RWPE1 (cell line): ENCODE data around the gene SERPINA3.

ENCODE experiments used
- CTCF ChIA-PET: fragments of 350-600 bp; sonication (Branson Sonifier 250); formaldehyde crosslinking; extraction: SDS; loops from one replicate; lab custom pipeline; 2021; lab: Yijun Ruan, JAX
- POLR2A ChIA-PET: fragments of 400-600 bp; formaldehyde crosslinking; extraction: SDS; loops from one replicate; lab custom pipeline; 2020; ENCODE audit warnings: antibody characterized with exemption; ENCODE audit not compliant: low non-redundant PET; lab: Yijun Ruan, JAX
- DNase-seq: peaks from one replicate; pipeline ENCODE4 v3.0.0; 2012; ENCODE audit warnings: low spot score
- H3K27ac ChIP-seq: fragments of 450-650 bp; 2 replicates; pipeline ENCODE4 v1.5.1; 2017
- TF ChIP-seq, protein P1 (sequence below): fragments of 450-650 bp; conservative IDR thresholded peaks from 2 replicates; pipeline ENCODE4 v1.5.1; 2017; ENCODE audit warnings: low read depth, mild to moderate bottlenecking

Gene SERPINA3

DNA sequence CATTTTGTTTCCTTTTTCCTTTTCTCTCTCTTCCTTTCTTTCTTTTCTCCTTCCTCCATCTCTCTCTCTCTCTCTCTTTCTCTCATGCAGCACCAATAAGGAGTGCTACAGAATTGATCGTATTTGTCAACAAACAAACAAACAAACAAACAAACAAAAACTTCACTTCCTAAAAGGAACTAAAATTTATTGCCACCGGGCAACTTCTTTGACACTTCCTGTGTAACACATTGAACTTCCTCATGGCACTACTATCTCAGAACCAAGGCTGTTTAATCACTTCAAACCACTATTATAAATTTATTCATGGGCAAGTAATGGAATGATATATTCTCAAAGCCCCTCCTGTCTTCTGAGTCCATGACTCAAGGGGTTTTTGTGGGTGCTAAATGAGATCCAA, 51.3 kb downstream of the SERPINA3 start:
- TF ChIP-seq, protein P1, sequence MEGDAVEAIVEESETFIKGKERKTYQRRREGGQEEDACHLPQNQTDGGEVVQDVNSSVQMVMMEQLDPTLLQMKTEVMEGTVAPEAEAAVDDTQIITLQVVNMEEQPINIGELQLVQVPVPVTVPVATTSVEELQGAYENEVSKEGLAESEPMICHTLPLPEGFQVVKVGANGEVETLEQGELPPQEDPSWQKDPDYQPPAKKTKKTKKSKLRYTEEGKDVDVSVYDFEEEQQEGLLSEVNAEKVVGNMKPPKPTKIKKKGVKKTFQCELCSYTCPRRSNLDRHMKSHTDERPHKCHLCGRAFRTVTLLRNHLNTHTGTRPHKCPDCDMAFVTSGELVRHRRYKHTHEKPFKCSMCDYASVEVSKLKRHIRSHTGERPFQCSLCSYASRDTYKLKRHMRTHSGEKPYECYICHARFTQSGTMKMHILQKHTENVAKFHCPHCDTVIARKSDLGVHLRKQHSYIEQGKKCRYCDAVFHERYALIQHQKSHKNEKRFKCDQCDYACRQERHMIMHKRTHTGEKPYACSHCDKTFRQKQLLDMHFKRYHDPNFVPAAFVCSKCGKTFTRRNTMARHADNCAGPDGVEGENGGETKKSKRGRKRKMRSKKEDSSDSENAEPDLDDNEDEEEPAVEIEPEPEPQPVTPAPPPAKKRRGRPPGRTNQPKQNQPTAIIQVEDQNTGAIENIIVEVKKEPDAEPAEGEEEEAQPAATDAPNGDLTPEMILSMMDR = no peak
- ChIA-PET CTCF (no interaction called here), POLR2A (no interaction called here)
- no peak for DNase-seq
- H3K27ac ChIP-seq = no peak overlapping the region

DNA sequence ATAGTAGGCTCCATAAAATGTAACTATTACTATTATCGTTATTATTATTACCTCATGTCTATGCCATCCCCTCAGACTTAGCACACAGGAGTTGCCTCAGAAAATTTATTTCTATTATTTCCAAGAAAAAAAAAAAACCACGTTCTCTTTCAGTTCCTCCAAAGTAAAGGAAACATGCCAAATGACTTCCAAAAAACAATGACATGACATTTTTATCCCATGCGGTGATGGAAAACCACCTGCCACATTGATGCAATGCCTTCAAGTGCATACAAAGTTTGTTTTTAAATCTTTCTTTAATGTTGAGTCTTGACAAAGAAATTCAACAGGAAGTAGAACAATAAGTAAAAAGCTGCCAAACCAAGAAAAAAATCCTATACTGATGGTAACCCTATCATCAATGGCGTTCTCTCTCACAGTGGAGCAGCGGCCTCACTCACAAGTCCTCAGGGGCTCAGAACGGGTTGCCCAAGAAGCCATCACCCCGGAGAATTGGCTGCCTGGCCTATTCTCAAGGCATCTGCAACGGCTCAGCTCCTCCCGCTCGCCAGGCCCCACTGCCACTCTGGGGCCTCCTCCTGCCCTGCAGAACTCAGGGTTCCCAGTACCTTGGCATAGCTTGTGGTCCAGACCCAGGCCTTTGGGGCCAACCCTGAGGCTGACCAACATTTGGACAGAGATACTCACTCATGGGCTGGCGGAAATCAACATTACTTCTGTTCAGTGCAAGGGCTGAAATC, 51.9 kb downstream of the SERPINA3 start:
- CTCF ChIA-PET = interaction anchor here (0.6 kb wide), 1 partner anchor 81 kb away, joined by 5 read pairs; no protein-coding TSS in a partner anchor
- no peak for DNase-seq
- TF ChIP-seq, protein P1 = no peak
- no peak overlapping the region for H3K27ac ChIP-seq
- POLR2A ChIA-PET = no interaction called here

DNA sequence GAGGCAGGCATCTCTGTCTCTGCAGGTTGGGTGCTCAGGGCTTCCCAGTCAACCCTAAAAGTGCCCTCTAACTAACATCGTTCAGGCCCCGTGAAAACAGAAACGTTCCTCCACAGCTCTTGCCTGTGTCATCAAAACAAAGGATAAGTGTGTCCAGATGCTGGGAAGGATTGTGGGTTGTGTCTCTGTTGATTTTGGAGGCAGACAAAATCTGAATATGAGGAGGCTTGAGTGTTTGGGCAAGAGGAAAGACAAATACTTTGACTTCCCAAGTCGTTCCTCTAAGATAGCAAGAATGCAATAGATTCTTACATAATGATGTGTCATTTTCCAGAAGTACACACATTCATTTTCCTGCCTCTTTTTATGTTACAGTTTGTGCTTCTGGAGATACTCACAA, 52.9 kb downstream of the SERPINA3 start:
- ChIA-PET CTCF (interaction anchor here (0.7 kb wide), 1 partner anchor 66 kb away, joined by 3 read pairs; no protein-coding TSS in a partner anchor), POLR2A (no interaction called here)
- DNase-seq = no peak
- TF ChIP-seq, protein P1 = no peak
- no peak overlapping the region for H3K27ac ChIP-seq

DNA sequence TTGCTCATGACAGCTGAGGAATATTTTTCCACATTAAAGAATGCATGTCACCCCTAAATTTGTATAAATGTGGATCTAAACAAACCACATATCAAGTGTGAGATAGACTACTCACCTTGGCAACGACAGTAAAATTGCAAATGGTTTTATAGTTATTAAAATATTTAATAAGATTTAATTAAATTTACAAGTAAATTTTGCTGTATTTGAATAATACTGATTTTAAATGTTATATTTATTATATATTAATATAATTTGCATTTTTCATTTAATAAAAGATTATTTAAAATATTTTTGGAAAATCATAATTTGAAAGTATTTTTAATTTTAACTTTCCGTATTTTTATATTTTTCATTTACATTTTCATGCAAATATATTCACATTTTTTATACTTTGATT, 53.4 kb downstream of the SERPINA3 start:
- H3K27ac ChIP-seq = no peak overlapping the region
- ChIA-PET POLR2A (no interaction called here), CTCF (interaction anchor here (0.7 kb wide), 2 partner anchors 66 to 144 kb away, joined by 3 to 5 read pairs; no protein-coding TSS in a partner anchor)
- no peak for DNase-seq
- TF ChIP-seq, protein P1 = no peak

DNA sequence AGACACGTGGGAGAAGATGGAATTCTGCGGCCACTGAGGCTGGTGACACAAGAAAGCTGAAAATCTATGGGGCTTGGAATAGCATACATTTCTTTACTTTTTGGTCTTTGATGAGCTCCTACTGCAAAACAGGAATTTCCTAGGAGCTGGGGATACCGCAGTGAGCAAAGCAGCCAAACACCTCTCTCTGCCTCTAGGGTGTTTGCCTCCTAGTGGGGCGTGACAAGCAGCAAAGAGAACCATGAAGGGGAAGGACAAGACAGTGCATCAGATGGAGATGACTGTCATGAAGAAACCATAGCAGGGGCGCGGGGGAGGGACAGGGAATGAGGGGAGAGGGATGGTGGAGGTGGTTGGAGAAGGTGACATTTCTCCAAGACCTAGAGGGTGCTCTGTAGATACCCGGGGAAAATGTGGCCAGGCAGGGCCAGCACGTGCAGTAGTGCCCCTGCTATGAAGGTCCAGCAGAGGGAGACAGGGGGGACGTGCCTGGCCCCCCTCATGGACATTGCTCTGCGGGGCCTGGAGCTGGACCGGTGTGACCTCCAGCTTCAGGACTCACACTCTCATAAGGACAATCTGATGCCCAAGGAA, 58.6 kb downstream of the SERPINA3 start:
- H3K27ac ChIP-seq = no peak overlapping the region
- POLR2A ChIA-PET = no interaction called here
- TF ChIP-seq, protein P1 = no peak
- CTCF ChIA-PET = interaction anchor here (0.7 to 1.5 kb wide), 2 partner anchors 17 to 184 kb away, joined by 3 to 6 read pairs; no protein-coding TSS in a partner anchor
- no peak for DNase-seq

DNA sequence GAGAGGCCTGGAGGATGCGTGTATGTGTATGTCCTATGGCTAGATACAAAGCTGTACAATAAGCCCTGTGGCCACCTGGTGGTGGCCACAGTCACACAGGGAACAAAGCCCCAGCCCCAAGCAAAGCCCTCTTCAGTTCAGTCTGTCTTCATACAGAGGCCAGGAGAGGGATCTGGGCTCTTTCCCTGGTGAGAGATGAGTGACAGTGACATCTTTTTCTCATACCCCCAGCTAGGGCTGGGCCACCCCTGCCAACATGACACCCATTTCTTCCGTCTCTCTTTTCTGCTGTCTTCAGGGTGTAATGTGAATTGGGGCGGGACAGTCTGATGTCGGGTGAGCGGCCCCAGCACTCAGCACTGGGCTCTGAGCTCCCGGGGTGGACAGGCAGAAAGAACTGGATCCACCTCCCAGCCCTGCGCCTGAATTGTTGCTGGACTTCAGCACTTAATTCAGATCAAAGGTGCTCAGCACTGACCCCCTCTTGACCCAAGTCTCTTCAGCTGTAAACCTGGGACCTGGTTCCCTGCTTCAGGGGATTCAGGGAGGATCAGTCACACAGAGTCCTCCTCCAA, 59.8 kb downstream of the SERPINA3 start:
- TF ChIP-seq, protein P1 = no peak
- DNase-seq = no peak
- CTCF ChIA-PET = interaction anchor here (1.5 kb wide), 1 partner anchor 186 kb away, joined by 3 read pairs; no protein-coding TSS in a partner anchor
- H3K27ac ChIP-seq = no peak overlapping the region
- POLR2A ChIA-PET = no interaction called here
